GF-D8 (cell line): ENCODE measurements around the gene ITGAE.
"Not testable (repeated sequence)": the region's sequence is repeated elsewhere in the genome, so short reads cannot be mapped to it uniquely, and the experiment has no call there.

ENCODE experiments used
- DNase-seq: peaks from one replicate; lab custom pipeline; 2025; lab: John Stamatoyannopoulos, UW

Gene ITGAE

GRCh38 chr17:3728099-3728498, 72.9 kb downstream of the ITGAE start:
- not testable (repeated sequence) for DNase-seq

DNA sequence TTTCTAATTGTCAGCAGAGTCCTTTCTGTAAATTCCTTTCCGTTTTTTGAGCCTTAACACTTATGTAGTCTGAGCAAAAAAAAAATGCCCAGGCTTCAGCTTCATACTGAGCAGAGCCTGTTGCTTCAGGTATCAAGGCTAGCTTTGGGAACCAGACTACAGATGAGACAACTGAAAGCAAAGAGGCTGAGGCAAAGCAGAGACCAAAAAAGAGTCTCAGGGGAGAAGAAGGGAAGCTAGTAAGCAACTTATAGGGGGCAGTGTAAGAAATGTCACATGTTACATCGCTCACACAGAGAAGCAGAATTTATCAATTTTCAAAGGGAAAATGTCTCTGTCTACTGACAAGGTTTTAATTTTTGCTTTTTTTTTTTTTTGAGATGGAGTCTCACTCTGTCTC, 73.9 kb downstream of the ITGAE start:
- DNase-seq: no peak

GRCh38 chr17:3724378-3725077, 76.5 kb downstream of the ITGAE start:
- no peak for DNase-seq

- peak; percentile 16 for DNase-seq
These were observed 77.2 kb downstream of the ITGAE start, which contains the start of gene HASPIN for GRCh38 chr17:3723556-3724377. Gene HASPIN, plus strand, starts transcription at chr17:3723903. Its CDS starts 33 bp downstream, at chr17:3723936.

DNA sequence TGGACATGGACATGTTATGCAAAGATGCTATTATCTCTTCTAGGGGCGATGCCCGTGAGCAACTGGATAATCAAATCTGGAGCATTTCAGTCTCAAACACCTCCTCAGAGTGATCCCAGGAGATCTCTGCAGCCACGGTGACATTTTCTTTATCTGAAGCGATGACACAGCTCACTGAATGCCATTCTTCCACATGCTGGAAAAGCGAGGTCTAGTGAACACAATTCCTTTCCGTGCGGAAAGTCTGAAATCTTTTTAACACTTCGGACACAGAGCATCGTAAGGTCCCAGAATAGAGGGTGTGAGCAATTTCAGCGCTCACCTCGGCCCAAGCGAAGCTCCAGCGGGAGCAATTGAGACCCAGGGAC, 77.8 kb downstream of the ITGAE start:
- no peak for DNase-seq

DNA sequence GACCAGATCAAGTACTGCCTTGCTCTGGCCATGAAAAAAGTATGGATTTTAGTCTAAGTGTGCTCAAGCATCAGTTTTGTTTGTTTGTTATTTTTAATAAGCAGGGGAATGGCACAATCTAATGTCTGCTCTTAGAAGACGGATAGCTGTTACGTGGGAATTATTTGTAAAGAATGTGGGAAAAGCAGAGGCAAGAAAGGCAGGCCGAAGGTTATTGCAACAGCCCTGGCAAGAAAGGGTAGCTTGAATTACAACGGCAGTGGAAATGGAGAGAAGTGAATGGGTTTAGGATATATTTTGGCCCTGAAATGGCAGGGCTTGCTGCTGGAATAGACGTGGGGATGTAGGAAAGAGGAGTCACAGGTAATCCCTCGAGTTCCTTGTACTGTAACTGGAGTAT, 78.3 kb downstream of the ITGAE start:
- no peak for DNase-seq

DNA sequence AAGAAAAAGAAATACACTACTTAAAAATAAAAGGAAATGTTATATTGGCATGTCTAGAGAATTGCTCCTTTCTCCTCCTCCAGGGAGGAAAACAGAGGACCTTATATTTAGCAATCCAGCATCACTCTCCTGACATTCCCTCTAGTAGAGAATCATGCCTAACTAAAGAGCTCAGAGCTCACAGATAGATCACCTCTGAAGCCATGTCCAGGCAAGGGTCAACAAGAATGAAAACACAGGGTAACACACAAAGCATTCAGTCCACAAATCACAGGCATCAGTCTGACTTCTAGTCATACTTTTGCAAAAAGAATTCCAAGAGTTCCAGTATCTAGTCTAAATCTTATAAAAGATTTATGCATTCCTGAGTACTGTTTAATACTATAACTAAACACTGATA, 81.7 kb downstream of the ITGAE start:
- no peak for DNase-seq

GRCh38 chr17:3718201-3718600, 82.8 kb downstream of the ITGAE start:
- no peak for DNase-seq

DNA sequence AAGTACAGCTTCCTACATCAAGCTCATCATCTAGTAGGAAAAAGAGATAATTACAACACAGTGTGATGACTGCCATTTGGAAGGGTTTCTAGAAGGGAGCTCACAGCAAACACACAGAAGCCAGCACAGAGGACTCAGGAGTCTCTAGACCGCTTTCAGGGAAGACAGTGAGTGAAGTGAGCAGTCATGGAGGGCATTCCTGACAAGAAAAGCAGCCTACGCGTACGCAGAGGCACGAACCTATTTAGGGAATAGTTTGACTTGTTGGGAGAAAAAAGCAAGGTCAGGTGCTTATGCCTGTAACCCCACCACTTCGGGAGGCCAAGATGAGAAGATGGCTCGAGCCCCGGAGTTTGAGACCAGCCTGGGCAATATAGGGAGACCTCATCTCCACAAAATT, 85.7 kb downstream of the ITGAE start:
- DNase-seq: no peak

- DNase-seq: no peak
These were observed 88.1 kb downstream of the ITGAE start for GRCh38 chr17:3712811-3713463.

- DNase-seq: no peak
These were observed 90.0 kb downstream of the ITGAE start for GRCh38 chr17:3710951-3711383.

GRCh38 chr17:3708366-3708765, 92.6 kb downstream of the ITGAE start:
- DNase-seq: no peak

- not testable (repeated sequence) for DNase-seq
These were observed 95.3 kb downstream of the ITGAE start for GRCh38 chr17:3705718-3705984.

GRCh38 chr17:3704931-3705717, 95.9 kb downstream of the ITGAE start:
- DNase-seq: no peak

DNA sequence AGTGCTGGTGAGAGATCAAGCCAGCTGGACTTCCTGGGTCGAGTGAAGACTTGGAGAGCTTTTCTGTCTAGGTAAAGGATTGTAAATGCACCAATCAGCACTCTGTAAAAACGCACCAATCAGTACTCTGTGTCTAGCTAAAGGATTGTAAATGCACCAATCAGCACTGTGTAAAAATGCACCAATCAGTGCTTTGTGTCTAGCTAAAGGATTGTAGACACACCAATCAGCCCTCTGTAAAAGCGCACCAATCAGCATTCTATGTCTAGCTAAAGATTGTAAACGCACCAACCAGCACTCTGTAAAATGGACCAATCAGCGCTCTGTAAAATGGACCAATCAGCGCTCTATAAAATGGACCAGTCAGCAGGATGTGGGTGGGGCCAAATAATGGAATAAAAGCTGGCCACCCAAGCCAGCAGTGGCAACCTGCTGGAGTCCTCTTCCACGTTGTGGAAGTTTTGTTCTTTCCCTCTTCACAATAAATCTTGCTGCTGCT, 98.9 kb downstream of the ITGAE start:
- not testable (repeated sequence) for DNase-seq

DNA sequence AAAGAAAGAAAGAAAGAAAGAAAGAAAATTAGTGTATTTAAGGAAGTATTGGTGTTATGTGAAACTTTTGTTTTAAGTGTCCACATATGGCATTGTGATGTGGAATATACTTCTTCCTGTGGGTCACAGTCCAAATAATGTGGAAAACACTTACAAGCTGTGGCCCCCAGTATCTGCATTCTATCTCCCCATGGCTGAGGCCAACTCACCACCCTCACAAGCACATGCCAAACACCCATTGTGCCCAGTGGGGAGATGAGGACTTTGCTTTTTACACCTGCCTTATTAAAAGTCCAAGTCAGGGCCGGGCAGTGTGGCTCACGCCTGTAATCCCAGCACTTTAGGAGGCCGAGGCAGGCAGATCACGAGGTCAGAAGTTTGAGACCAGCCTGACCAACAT, 101.0 kb downstream of the ITGAE start:
- no peak for DNase-seq

DNA sequence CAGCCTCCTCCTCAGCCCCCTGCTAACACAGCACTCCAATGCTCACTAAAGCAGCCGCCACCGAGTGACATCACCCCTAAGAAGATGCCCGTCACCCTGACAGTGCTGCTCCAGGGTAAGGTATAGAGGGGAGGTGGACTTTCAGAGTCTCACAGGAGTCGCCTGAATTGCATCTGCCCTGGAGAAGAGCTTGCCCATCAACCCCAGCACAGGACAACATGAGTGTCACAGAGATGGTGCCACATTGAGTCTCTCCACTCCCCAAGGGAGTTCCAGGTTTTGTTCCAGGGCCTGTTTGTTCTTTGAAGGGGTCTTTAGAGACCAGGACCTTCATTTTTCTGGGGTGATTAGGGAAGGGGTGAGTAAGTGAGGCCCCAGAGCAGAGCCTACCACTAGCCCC, 102.8 kb downstream of the ITGAE start:
- no peak for DNase-seq

DNA sequence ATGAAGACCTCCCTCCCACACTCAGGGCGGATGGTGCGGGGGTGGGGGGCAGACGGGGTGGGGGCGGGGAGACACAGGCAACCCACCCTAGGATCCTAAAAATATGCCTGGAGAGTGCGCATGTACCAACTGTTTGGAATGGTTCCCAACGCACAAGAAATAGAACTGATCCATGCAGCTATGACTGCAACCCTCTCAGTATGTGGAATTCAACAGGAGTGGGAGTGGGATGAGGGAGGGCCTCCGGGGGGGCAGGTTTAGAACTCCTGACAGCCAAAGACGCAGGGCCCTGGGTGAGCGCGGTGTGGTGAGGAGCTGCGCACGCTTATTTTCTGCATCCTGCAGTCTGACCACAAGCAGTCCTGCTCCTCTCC, 103.9 kb downstream of the ITGAE start:
- no peak for DNase-seq

DNA sequence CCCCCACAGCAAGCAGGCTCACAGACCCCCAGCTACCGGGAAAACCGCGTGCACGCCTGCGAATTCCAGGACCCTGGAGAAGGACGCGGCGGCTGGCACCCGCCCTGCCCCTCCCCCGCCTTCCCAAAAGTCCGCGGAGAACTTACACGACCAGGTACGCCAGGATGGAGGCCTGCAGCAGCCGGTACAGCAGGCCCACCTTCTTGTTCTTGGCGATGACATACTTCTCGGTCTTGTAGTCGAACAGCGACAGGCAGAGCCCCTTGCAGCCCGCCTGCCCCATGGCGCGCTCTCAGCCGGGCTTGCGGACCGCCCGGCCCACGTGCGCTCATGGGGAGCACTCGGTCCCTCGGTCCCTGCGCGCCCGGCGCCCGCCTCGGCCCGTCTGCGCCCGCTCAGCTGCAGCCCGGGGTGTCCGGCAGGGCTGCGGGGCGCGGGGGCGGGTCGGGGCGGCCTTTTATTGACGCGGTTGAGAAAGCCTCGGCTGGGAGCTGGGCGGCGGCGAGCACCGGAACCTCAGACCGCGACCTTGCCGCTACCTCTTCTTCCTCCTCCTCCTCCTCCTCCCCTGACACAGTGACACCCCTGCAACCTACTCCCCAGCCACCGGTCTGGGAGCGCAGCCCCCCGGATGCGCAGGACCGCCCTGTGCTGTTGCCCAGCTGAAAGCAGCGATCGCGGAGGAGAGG, 105.1 kb downstream of the ITGAE start, which contains the start of gene P2RX5:
TSS of gene P2RX5 (minus strand) at position 433 of the 689 bp plus-strand sequence. CDS start at position 283, 150 bp downstream.
- DNase-seq: peak; percentile 5

DNA sequence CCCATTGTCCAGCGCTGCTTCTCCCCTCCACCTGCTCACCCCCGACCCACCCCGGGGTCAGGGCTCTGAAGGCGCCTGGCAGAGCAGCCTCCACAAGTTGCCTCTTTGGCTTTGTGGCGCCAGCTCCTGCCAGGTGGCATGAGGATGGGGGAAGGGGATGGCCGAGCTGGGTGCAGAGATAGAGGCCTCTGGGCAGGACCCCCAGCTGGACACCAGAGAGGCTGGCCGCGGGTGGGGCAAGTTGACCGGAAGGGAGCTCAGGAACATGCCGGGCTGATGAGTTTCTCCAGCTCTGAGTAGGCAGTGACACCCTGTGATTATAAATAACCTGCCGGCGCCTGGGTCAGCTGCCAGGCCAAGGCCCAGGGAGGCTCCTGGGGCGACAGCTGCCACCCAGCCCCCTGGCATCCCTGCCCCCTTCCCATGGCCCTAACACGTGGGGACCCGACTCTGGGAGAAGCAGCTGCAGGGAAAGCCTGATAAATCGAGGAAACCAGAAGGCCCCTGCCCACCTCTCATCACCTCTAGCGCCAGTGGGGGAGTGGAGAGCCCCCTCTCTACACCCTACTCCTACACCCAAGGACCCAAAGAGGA, 105.8 kb downstream of the ITGAE start:
- no peak for DNase-seq

DNA sequence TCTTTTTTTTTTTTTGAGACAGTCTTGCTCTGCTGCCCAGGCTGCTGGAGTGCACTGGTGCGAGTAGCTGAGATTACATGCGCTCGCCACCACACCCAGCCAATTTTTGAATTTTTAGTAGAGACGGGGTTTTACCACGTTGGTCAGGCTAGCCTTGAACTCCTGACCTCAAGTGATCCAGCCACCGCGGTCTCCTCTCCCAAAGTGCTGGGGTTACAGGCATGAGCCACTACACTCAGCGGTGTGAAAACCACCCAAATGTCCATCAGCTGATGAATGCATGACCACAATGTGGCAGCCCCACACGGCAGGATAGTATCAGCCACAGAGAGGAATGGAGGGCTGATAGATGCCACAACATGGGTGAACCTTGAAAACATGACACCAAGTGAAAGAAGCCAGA, 107.2 kb downstream of the ITGAE start:
- no peak for DNase-seq
